HCT116 (cell line): Measurements from ENCODE around the gene CLEC2B.

Experiments used
- CBX3 ChIP-seq: IDR thresholded peaks from 2 replicates; pipeline ENCODE4 v1.6.1; 2012; ENCODE audit warnings: low read depth
- CTCF ChIP-seq, 3 experiments: fragments of 200-600 bp in 1 of 3; sonication (generic) in 1 of 3; IDR thresholded peaks in 2 of 3; conservative IDR thresholded peaks in 1 of 3; 2 replicates each; pipeline ENCODE4 v1.5.1; 2012 to 2017; ENCODE audit warnings: low read depth in 2 of 3, low read length in 2 of 3, antibody characterized with exemption in 1 of 3, borderline replicate concordance in 1 of 3, control low read depth in 1 of 3, mild to moderate bottlenecking in 1 of 3, mixed read lengths in 1 of 3, mixed run types in 1 of 3, moderate library complexity in 1 of 3; ENCODE audit not compliant: insufficient read depth in 1 of 3
- ELF1 ChIP-seq: IDR thresholded peaks from 2 replicates; pipeline ENCODE4 v1.6.1; 2012; ENCODE audit warnings: low read depth, borderline replicate concordance
- EZH2 ChIP-seq: fragments of 200-600 bp; sonication (generic); IDR thresholded peaks from 2 replicates; pipeline ENCODE4 v1.6.1; 2017; ENCODE audit warnings: antibody characterized with exemption, mixed run types
- EZH2phosphoT487 ChIP-seq: fragments of 200-600 bp; IDR thresholded peaks from 2 replicates; pipeline ENCODE4 v1.6.1; 2018; ENCODE audit warnings: antibody characterized with exemption, borderline replicate concordance
- POLR2A ChIP-seq: IDR thresholded peaks from 2 replicates; pipeline ENCODE4 v1.7.0; 2011; ENCODE audit warnings: borderline replicate concordance; ENCODE audit not compliant: insufficient read depth, insufficient read length; ENCODE audit errors: extremely low read depth
- POLR2AphosphoS5 ChIP-seq: IDR thresholded peaks from 2 replicates; pipeline ENCODE4 v1.6.1; 2011; ENCODE audit warnings: mild to moderate bottlenecking, low read depth, low read length, moderate library complexity
- REST ChIP-seq: IDR thresholded peaks from 2 replicates; pipeline ENCODE4 v1.6.1; 2012; ENCODE audit warnings: low read depth
- SP1 ChIP-seq: IDR thresholded peaks from 2 replicates; pipeline ENCODE4 v1.6.1; 2012; ENCODE audit warnings: low read depth
- YY1 ChIP-seq: IDR thresholded peaks from 2 replicates; pipeline ENCODE4 v1.6.1; 2011; ENCODE audit warnings: low read length, low read depth, moderate library complexity, mild to moderate bottlenecking; ENCODE audit not compliant: insufficient replicate concordance; ENCODE audit errors: extremely low read depth
- ZNF274 ChIP-seq: fragments of 200-500 bp; sonication (Bioruptor generic); IDR thresholded peaks from 2 replicates; pipeline ENCODE4 v1.6.1; 2014; ENCODE audit warnings: mild to moderate bottlenecking, low read depth, low read length, inconsistent platforms
- TF ChIP-seq, protein P1 (sequence below): IDR thresholded peaks from 2 replicates; pipeline ENCODE4 v1.6.1; 2012
- TF ChIP-seq, protein P2 (sequence below): IDR thresholded peaks from 2 replicates; pipeline ENCODE4 v1.6.1; 2012

- TF ChIP-seq POLR2A (no peak), ELF1 (no peak), REST (no peak), CTCF (IDR thresholded peaks at IDR 0.05 in 2 of 3, conservative IDR thresholded peaks at IDR 0.05 in 1 of 3; ENCODE audit: borderline replicate concordance in 1 of 3, insufficient read depth in 1 of 3, low read depth in 2 of 3, low read length in 2 of 3) (no peak), EZH2 (no peak), EZH2phosphoT487 (no peak), ZNF274 (no peak), YY1 (no peak), CBX3 (no peak), POLR2AphosphoS5 (no peak), SP1 (no peak)
- TF ChIP-seq, protein P1, sequence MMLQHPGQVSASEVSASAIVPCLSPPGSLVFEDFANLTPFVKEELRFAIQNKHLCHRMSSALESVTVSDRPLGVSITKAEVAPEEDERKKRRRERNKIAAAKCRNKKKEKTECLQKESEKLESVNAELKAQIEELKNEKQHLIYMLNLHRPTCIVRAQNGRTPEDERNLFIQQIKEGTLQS = no peak
- TF ChIP-seq, protein P2, sequence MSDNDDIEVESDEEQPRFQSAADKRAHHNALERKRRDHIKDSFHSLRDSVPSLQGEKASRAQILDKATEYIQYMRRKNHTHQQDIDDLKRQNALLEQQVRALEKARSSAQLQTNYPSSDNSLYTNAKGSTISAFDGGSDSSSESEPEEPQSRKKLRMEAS = no peak
Measured at GRCh38 chr12:9809338-9809737, 59.8 kb downstream of the CLEC2B start.
